AG10803 (cell line): ENCODE results near the gene PHGDH.

Source experiments
- DNase-seq: peaks from one replicate; pipeline ENCODE4 v3.0.0; 2010; ENCODE audit warnings: low read depth
- H3K4me3 ChIP-seq: 2 replicates; pipeline ENCODE4 v1.5.1; 2011; ENCODE audit warnings: mild to moderate bottlenecking, low read length, control low read depth
- TF ChIP-seq, protein P1 (sequence below): conservative IDR thresholded peaks from 2 replicates; pipeline ENCODE4 v1.5.1; 2011; ENCODE audit warnings: mild to moderate bottlenecking, low read length, control low read depth, inconsistent platforms

The PHGDH gene

DNA sequence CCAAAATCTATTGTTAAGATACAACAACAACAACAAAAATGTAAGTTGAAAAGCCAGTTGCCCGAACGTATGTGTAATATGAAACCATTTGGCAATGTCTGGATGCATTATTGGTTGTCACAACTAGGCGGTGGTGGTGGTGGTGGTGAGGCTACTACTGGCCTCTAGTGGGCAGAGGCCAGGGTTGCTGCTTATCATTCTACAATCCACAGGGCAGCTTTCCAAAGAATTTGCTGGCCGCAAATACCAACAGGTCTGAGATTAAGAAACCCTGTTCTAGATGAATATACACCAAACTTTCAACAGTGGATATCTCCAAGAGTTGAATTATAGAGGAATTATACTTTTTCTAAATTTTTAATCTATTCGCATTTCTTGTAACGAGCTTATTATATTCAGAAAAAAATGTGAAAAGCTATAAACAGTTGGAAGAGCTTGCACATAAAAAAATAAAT is 36.9 kb upstream of the PHGDH start:
- TF ChIP-seq, protein P1, sequence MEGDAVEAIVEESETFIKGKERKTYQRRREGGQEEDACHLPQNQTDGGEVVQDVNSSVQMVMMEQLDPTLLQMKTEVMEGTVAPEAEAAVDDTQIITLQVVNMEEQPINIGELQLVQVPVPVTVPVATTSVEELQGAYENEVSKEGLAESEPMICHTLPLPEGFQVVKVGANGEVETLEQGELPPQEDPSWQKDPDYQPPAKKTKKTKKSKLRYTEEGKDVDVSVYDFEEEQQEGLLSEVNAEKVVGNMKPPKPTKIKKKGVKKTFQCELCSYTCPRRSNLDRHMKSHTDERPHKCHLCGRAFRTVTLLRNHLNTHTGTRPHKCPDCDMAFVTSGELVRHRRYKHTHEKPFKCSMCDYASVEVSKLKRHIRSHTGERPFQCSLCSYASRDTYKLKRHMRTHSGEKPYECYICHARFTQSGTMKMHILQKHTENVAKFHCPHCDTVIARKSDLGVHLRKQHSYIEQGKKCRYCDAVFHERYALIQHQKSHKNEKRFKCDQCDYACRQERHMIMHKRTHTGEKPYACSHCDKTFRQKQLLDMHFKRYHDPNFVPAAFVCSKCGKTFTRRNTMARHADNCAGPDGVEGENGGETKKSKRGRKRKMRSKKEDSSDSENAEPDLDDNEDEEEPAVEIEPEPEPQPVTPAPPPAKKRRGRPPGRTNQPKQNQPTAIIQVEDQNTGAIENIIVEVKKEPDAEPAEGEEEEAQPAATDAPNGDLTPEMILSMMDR, result peak; percentile 77

DNA sequence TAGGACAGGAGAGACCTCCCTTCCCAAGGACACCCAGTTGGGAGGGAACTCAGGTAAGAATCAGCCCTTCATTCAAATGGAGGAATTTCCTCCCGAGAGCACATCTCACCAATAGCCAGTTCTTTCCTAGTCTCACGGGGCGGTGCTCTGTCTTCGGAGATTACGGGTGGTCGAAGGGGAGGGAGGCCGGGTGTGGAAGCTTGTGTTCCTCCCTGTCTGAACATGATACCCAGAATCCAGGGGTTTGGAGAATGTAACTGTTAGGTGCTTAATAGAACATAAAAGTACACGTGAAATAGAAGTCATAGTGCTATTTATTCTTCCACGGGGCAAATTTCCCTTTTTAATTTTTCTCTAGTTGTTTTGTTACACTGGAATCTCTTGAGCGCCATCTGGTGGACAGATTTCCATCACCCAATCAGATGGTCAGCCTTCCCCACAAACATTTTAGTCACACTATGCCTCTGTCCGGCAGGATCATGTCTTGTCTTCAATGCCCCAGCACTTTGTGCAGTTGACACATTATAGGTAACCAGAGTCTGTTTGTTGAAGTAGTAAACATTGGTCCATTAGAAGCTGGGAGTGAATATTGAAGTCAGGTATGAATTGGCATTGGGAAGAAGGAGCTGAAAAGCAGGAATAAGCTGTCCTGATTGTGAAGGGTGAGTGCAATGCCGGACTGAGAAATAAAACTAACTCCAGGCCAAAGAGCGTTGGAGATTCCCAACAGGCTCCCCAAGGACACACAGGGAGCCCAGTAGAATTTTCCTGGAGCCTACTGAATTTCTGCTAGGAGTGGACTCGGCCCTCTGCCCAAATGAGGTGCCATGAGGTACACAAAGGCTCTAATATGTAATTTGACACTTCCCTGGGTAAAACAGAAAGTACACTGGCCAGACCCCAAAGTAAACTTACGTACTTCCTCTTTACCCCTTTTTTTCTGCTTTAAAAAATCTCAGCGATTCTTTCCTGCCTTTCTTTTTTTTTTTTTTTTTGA is 36.1 kb upstream of the PHGDH start:
- peak overlapping the region; percentile 65 for H3K4me3 ChIP-seq
- TF ChIP-seq, protein P1, result peak; percentile 82
- DNase-seq, result peak; percentile 84

More for the DNA sequence above, 36.9 kb upstream of the PHGDH start:
- peak overlapping the region; percentile 65; the same call in 1 of the 2 replicates for H3K4me3 ChIP-seq
- DNase-seq, result peak; percentile 88

DNA sequence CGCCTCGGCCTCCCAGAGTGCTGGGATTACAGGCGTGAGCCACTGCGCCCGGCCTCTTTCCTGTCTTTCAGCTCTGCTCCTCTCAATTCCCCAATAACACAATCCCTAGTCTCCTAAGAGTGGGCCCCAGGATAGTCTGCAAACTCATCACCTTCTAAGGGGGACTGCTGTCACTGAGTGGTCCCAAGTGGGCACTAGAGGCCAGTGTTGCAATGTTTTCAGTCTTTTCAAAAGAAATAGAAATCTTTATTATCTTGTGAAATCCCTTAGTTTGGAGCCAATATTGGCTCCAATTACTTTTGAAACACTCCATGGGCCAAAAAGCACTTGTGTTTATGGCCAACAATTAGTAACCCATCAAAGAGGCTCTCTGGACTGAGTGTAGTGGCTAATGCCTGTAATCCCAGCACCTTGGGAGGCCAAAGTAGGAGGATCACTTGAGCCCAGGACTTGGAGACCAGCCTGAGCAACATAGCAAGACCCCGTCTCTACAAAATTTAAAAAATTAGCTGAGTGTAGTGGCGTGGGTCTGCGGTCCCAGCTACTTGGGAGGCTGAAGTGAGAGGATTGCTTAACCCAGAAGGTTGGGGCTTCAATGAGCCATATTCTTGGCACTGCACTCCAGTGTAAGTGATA is 35.0 kb upstream of the PHGDH start:
- no peak for DNase-seq
- H3K4me3 ChIP-seq, result no peak overlapping the region
- TF ChIP-seq, protein P1, result peak; percentile 18; the same call in 1 of the 2 replicates

GRCh38 chr1:119679223-119679622 is 32.5 kb upstream of the PHGDH start:
- TF ChIP-seq, protein P1, result no peak
- no peak overlapping the region for H3K4me3 ChIP-seq
- no peak for DNase-seq

GRCh38 chr1:119680193-119680592 is 31.5 kb upstream of the PHGDH start:
- DNase-seq, result no peak
- no peak overlapping the region for H3K4me3 ChIP-seq
- TF ChIP-seq, protein P1, result no peak

- no peak for DNase-seq
- H3K4me3 ChIP-seq, result no peak overlapping the region
- TF ChIP-seq, protein P1, result no peak
These were observed 31.0 kb upstream of the PHGDH start for GRCh38 chr1:119680723-119681122.

- H3K4me3 ChIP-seq, result no peak overlapping the region
- DNase-seq, result no peak
- TF ChIP-seq, protein P1, result no peak
These were observed 30.2 kb upstream of the PHGDH start for GRCh38 chr1:119681560-119681959.
